Measurements from ENCODE around the gene RAD21L1.

Gene RAD21L1

DNA sequence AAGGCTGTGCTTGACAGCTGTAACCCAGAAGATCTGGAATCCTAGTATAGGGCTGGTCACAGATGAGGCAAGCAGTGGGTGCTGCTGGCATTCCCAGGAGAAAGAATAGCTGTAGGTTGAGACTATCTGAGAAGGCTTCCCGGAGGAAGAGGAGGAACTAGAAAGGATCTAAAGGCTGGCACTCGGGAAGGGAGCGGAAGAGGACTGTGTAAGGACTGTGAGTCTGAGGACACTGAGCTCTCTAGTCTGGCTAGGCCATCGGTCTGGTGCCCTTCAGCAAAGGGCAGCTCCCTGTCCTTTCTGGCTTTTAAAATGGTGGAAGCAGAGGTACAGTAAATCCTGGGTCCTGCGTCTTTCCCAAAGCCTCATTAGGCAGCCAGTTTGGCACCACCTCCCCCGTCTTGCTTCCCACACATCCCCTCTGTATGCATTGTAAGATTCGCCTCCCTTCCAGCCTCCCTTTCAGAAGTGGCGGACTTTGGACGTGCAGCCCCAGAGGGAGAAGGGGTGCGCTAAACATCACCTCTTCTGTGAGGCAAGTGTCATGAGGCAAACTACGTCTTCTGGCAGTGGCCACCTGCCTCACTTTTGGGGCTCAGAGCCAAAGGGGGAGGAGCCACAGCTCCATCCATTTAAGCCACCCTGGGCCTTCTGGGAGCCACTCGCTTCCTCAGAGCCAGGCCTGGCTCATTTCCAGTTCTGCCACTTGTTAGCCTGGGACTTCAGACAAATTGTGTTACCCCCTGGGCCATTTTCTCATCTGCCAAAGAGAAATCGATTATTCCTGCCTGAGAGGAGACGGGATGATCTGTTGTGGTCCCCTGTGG is 48.9 kb downstream of the RAD21L1 start:
- DNase-seq: peak; percentile 29 to 59

GRCh38 chr20:1275919-1276318 is 50.1 kb downstream of the RAD21L1 start:
- DNase-seq: no peak

DNA sequence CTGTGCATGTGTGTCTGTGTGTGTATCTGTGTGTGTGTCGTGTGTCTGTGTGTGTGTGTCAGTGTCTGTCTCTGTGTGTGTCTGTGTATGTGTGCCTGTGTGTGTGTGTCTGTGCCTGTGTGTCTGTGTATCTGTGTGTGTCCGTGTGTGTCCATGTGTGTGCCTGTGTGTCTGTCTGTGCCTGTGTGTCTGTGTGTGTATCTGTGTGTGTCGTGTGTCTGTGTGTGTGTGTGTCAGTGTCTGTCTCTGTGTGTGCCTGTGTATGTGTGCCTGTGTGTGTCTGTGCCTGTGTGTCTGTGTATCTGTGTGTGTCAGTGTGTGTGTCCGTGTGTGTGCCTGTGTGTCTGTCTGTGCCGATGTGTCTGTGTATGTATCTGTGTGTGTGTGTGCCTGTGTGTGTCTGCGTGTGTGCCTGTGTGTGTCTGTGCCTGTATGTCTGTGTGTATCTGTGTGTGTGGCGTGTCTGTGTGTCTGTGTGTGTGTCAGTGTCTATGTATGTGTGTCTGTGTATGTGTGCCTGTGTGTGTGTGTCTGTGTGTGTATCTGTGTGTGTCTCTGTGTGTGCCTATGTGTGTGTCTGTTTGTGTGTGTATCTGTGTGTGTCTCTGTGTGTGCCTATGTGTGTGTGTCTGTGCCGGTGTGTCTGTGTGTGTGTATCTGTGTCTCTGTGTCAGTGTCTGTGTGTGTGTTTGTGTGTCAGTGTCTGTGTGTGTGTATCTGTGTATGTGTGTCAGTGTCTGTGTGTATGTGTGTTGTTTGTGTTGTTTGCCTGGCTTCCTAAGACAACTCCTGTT is 51.9 kb downstream of the RAD21L1 start:
- no peak for DNase-seq

GRCh38 chr20:1278993-1279392 is 53.1 kb downstream of the RAD21L1 start:
- no peak for DNase-seq

DNA sequence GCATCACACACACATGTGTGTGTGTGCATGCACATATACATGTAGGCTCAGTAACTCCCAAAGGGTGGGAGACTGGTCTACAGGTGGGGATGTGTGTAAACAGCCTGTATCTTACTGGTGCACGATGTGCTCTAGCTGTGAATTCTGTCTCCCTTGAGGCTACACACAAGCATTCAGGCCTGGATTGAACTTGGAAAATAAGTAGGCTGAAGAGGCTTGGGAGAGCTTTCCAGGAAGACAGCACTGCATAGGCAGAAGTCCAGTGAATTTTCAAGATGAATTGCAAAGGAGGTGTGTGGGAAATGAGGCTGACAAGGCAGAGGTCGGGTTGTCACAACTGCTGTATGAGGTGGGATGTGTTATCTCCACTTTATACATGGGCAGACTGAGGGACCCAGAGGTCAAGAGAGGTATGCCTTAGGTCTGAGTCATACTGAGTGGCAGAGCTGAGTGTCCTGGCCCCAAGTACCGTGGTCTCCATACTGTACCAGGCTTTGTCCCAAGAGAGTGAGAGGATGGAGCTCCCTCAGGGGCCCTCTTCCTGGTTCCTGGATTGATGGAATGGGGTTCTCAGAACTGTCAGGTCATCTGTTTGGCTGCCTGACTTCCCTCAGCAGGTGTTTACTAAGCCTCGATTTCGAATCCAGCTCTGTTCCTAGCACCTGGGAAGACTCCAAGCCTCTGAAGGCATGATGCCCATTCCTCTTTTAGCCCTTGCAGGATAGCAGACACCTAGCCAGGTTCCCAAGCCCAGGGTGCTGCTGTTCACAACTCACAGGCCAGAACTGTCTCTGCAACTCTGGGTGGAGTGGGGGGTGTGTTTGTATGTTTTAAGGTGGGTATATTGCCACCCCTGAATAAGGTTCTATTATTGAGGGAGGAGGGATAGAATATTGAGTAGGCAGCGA is 54.6 kb downstream of the RAD21L1 start:
- DNase-seq: no peak

GRCh38 chr20:1281279-1282057 is 55.6 kb downstream of the RAD21L1 start:
- DNase-seq: no peak

DNA sequence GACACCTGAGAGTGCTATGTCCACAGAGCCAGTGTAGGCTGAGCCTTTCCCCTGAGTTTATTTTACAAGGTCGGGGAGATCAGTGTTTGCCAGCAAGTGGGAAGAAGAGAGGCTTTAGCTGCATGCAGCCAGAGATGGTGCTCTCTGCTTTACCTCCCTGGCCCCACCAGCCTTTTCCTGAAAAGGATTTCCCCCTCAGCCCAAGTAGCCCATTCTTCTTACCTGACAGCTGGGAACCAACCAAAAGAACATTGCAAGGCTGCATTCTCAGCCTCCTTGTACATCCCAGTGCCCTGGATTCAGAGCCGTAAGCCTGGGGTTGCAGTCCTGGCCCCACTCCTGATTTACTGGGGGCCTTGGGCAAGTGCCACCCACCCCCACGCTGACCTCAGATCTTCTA is 57.1 kb downstream of the RAD21L1 start:
- DNase-seq: no peak

GRCh38 chr20:1283522-1284510 is 58.0 kb downstream of the RAD21L1 start:
- DNase-seq: no peak

DNA sequence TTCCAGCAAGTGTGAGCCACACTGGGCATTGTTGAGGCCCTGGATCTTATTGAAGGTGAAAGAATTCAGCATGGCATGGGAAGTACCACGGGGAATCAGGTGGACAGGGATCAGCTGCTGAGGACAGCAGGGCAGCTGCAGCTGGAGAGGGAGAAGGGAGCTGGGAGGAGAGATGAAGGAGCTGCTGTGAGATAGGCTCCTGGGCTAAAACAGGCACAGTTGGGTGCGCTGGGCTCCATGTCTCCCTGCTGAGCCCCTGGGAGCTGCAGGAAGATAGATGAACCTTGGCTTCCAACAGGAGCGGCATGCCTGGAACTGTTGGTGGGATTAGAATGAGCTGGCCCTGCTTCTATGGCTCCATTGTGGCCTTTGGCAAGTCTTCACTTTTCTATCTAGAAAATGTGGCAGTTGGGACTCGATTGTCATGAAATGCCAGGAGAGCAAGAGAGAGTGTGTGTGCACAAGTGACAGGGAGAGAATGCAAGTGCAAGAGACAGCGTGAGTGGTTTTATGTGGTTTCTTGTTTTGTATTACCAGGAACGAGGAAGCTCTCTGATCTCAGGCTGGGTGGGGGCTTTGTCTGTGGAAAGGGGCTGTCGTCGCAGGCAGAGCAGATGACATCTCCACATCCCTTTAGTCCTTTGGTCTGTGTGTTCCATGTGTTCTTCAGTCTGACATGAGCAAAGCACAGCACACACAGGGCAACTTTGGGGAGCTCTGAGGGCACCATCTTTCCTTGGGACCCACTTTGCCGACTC is 60.6 kb downstream of the RAD21L1 start:
- DNase-seq: no peak

GRCh38 chr20:1287306-1287705 is 61.5 kb downstream of the RAD21L1 start:
- no peak for DNase-seq

DNA sequence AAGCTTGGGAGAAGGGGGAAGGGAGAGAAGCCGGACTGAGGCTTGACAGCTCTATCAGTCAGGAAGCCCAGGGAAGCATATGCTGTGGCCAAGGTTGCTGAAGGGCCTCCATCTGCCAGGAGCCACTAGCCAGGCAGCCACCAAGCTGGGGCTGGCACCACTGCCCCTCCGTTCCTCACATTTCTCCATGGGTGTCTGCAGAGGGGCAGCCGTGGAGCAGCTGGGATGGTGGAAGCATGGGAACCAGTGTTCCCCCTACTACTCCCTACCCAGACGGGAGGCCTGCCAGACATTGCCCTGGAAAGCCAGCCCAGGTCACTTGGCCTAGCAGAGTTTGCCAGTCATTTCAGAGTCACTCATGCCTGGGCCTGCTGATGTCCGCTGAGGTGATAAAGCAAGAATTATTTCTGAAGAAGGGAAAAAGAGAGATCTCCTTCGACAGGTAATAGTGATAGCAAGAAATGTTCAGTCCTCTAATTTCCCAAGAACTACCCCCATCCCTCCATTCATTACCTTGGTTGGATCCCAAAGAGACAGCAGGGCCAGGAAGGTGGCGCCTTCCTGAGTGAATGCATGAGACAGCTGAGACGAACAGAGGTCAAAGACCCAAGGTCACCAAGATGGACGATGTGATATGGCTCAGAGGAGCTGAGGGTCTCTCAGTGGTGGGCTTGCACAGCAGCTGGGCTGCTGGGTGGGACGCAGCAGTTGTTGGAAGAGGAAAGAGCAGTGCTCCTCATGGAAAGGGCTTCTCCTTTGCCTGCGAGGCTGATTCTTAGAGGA is 62.1 kb downstream of the RAD21L1 start:
- DNase-seq: no peak

DNA sequence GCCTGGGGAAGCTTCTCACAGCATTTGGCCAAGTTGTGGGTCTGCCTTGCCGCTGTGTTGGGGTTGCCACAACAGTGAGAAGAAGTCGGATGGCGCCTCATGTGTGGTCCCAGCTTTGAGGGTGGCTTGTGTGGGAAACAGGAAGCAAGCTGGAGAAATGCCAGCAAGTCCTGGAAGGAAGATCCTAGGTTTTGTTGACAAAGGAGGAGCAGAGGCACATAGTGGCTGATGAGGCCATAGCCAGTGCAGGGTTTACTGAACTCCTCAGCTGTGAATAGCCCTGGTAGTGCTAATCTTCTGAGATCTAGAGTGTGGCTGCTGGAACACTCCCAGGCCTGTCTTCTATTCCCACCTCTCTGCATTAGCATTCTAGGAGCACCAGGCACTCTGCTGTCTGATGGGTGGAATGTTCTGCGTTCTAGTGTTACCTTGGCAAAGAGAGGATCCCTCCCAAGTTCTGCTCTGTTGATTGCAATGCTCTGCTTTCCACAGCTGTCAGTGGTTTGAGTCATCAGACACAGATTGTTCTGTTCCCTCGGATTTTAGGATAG is 65.4 kb downstream of the RAD21L1 start:
- no peak for DNase-seq

DNA sequence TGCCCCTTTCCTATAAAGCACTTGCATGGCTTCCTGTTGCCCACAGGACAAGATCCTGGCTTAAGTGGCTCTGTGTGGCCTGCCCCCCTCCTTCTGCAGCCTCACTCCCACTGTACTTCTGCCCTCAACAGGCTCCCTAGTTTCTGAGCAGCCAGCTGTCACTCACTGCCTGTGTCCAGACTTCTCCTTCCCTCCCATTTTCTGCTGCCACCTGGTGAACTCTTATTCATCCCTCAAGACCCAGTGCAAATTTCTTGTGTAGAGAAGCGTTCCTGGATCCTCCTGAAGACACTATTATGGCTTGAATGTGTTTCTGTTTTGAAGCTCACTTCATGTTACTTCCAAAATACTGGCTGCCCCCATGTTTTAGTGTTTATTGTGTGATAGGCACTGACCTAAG is 66.8 kb downstream of the RAD21L1 start:
- no peak for DNase-seq

GRCh38 chr20:1293641-1294379 is 68.0 kb downstream of the RAD21L1 start:
- peak in 1 of 2 experiments; percentile 49 for DNase-seq

DNA sequence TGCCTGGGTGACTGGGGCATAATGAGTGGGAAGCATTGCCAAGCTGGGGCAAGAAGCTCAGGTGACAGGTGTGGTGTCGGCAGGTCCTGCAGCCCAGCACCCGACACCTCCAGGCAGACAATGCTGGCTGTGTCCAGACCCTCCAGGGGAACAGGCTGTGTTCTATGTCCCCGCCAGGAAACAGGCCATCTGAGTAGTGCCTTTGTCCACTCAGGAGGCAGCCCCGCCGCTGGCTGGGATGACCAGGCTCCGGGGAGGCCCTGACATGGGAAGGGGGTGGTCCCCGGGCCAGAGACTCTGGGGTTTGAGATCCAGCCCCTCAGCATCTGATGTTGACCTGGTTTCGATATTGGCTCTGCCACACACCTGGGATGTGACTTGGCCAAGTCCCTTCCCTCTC is 68.7 kb downstream of the RAD21L1 start:
- DNase-seq: no peak

DNA sequence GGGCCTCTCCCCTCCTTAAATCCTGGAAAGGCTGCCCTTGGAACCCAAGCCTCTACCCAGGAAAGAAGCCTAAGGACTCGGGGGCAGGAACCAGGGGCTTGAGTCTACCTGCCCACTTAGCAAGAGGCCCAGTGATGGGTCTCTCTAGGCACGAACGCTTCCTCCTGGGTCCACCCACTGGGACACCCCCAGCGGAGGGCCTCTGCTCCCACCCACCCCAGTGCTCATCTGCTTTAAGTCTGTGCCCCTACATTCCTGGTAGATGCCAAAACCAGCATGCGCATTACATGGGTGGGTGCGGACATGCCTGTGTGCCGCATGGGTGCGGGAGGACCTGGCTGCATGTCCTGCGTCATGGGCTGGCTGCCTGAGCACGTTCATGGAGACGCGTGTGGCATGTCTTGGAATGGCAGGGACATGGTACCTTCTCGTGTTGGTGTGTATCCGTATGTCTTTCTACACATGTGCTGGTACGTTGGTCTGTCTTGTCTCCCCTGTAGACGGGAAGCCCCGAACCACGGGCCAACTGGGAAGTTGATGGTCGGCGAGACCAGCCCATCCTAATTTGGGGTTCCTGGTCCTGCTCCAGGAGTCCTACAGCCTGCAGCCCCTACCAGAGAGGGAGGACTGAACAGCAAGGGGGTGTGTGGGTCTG is 69.6 kb downstream of the RAD21L1 start:
- no peak for DNase-seq

DNA sequence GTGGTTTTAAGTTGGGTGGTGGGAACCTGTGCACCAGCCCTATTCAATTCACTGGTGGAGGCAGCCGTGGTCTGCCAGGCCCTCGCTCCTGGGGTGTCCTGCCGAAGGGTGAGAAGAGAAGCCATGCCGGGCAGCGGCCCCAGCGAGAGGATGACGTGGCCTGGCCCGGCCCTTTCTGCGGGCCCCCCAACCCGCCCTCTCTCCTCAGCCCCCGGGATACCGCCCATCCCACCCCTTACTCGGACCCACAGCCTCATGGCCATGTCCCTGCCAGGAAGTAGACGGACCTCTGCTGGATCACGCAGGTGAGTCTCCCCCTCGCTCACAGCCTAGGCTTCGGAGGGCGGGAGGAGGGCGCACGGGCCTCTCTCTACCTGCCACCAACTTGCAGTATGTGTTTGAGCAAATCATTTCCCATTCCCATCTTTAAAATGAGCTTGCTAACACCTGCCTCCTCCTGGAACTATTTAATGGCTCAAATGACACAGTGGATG is 70.3 kb downstream of the RAD21L1 start:
- DNase-seq: no peak

DNA sequence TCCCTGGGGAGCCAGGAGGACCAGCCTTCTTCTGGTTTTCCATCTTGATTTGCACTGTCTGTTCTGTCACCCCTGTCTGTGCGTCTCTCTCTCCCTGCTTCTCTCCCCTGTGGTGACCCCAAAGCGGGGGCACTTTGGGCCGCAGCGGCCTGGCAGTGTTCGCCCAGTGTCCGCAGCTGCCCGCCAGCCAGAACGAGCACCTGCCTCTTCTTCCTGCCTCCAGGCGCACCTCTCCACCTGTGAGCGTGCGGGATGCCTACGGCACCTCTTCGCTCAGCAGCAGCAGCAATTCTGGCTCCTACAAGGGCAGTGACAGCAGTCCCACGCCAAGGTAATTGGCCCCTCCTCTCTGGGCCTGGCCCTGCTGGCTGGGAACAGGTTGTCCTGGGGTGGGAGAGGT is 71.1 kb downstream of the RAD21L1 start:
- DNase-seq: no peak
